IPS-11a (cell line): ENCODE data around the gene NKTR.

Source experiments
- H3K4me3 ChIP-seq: one replicate; pipeline ENCODE4 v1.5.1; 2013; ENCODE audit warnings: low read depth, low read length, control low read depth

NKTR gene

DNA sequence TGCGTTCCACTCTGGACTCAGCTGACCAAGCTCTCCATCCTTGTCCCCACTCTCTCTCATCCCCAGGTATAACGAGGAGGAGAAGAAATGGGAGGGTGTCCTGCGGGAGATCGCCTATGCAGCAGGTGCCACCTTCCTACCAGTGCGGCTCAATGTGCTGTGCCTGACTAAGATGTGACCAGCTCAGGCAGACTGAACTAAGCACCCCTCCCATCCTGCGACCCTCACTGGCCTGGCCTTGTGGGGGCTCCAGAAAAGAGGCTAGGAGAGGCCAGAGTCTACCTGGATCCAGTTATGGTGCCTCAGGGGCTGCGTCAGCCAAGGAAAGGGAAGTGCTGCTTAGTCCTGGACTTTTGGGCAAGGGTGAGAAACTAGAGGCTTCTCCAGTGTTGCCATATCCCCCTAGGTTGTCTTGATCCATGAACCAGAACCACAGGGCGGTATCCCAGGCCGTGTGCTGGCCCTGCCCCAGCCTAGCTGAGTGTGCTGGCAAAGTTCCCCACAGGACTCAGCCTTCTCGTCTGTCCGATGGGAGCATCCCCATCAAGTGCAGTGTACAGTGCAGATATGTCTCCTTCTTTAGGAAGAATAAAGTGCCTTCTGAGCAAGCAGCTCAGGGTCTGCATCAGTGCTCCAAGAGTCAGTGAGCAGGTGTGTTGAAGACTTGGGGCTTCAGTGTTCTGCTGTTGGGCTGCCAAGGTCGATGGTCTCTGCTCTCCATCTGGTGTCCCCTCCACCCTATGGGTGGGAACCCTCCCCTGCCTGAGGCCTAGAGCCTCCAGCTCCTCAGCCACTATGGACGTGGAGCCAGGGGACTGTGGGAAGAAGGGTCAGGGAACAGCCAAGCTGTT, 91.6 kb downstream of the NKTR start:
- no peak overlapping the region for H3K4me3 ChIP-seq

GRCh38 chr3:42692667-42693529, 92.4 kb downstream of the NKTR start:
- no peak overlapping the region for H3K4me3 ChIP-seq

- no peak overlapping the region for H3K4me3 ChIP-seq
These were observed 93.0 kb downstream of the NKTR start for GRCh38 chr3:42693530-42693930.

DNA sequence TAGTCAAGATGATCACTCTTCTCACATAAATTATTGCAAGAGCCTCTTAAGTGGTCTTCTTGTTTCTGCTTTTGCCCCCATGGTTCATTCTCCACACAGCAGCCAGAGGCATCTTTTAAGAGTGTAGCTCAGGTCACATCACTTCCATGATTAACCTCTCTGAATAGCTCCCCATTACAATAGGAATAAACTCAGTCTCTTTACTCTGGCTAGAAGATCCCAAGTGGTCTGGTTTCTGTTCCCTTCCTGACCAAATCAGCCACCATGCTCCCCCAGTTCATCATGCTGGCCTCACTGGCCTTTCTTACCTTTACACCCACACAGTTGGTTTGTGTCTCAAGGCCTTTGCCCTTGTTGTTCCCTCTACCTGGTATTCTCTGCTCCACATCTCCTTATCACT, 93.9 kb downstream of the NKTR start:
- no peak overlapping the region for H3K4me3 ChIP-seq

- no peak overlapping the region for H3K4me3 ChIP-seq
These were observed 96.1 kb downstream of the NKTR start for GRCh38 chr3:42696356-42697288.

- H3K4me3 ChIP-seq = no peak overlapping the region
These were observed 97.0 kb downstream of the NKTR start for GRCh38 chr3:42697289-42698051.
